H1 (cell line): ENCODE measurements around the gene KRT8. TPM values are rescaled to one million over a fixed set of nuclear protein-coding genes. Genes with fewer than 3 reads are reported as not detected.

Experiments
- MAFK ChIP-seq: IDR thresholded peaks from 2 replicates; pipeline ENCODE4 v1.6.1; 2012; ENCODE audit warnings: low read depth, mild to moderate bottlenecking, improper control_type of control experiment, low read length
- POU5F1 ChIP-seq: IDR thresholded peaks from 2 replicates; pipeline ENCODE4 v1.6.1; 2011; ENCODE audit warnings: low read depth, mild to moderate bottlenecking, low read length, moderate library complexity
- RAD21 ChIP-seq, 2 experiments: IDR thresholded peaks in 1 of 2; conservative IDR thresholded peaks in 1 of 2; 2 replicates each; pipeline ENCODE4 v1.6.1; 2011; ENCODE audit warnings: low read depth in 2 of 2, low read length in 2 of 2, improper control_type of control experiment in 1 of 2, inconsistent platforms in 1 of 2, mild to moderate bottlenecking in 1 of 2, moderate library complexity in 1 of 2
- polyA plus RNA-seq, 7 experiments: library from polyadenylated mRNA; depleted of rRNA in 3 of 7; stranded (reverse) in 5 of 7; unstranded in 2 of 7; fragments of >200 nt in 5 of 7; fragments of 200-250 nt in 2 of 7; gene quantifications; 1 replicate in 5 of 7; 2 replicates in 1 of 7; 4 replicates in 1 of 7; pipeline versions ENCODE4 v1.2.1 to v1.2.3, GENCODE V29; 2011 to 2013; ENCODE audit warnings: missing spikeins in 2 of 7, mixed read lengths in 2 of 7
- total RNA-seq: library from RNA; stranded (reverse); fragmentation: NEBNext Ultra II Directional; extraction: Animal tissue kit (Norgen Biotek cat#: 25700); gene quantifications from 2 replicates; pipeline ENCODE4 v1.2.1, GENCODE V29; 2021

The KRT8 gene
- total and polyA plus RNA-seq, 2 of the 8 experiments (the other 6 are each of a cell fraction or from before 2014, with no cell fraction given), result 280 to 290 TPM

DNA sequence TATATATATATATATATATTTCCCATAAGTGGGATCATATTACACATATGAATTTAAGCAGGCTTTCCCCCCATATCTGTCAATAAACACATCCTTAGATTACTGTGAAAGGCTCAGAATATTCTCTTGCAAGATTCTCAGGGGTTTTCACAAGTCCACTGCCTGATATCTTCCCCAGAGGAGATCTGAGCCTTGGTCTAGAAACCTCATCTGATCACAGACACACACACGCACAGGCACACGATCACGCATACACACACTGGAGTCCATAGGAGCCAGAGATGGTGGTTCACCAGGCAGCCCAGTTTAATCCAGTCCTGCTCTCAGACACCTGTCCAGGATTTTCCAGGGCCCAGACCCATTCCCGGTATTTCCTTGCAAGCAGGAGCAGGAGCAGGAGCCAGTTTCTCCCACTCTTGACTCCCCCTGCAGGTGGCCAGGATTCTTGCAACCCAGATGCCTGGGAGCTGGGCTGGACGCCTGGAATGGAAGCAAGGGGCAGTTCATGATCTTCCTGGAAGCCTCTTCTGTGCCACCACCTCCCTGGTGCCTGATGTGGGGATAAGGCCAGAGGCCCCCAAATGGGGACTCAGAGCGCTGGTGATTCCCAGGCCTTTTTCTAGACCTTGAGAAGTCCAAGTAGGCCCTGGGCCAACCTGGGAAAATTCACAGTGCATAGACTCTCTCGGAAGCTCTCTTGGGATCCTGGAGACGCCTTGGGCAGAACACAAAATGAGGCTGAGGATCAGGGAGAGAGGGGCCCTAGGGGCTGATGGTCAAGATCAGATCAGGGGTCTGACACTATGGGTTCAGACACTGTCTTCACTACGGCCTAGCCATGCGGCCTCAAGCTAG lies 39.6 kb downstream of the KRT8 start (continued):
- TF ChIP-seq MAFK, result no peak
- peak; percentile 91 to 92 for TF ChIP-seq RAD21 (IDR thresholded peaks at IDR 0.05 in 1 of 2, conservative IDR thresholded peaks at IDR 0.05 in 1 of 2; ENCODE audit: low read depth in 2 of 2, low read length in 2 of 2)
- TF ChIP-seq POU5F1, result no peak
